SK-N-SH treated with all-trans-retinoic acid at 6 μM for 48 hours (cell line): ENCODE measurements around the gene F7.

Experiments
- ARNTL ChIP-seq: fragments of 450-650 bp; formaldehyde crosslinking; IDR thresholded peaks from 2 replicates; pipeline ENCODE4 v1.5.0; 2020; ENCODE audit warnings: low read depth, mild to moderate bottlenecking, moderate library complexity, borderline replicate concordance
- BACH2 ChIP-seq: fragments of 250-450 bp; sonication (Bioruptor Pico); IDR thresholded peaks from 2 replicates; pipeline ENCODE4 v1.9.0; 2021; ENCODE audit warnings: mild to moderate bottlenecking, borderline replicate concordance
- GLIS3 ChIP-seq: fragments of 250-450 bp; sonication (Bioruptor Pico); IDR thresholded peaks from 2 replicates; pipeline ENCODE4 v1.5.0; 2020; ENCODE audit warnings: mild to moderate bottlenecking, moderate library complexity
- ISL1 ChIP-seq: fragments of 250-450 bp; sonication (Bioruptor Pico); IDR thresholded peaks from 2 replicates; pipeline ENCODE4 v2.1.2; 2022; ENCODE audit warnings: mild to moderate bottlenecking, moderate library complexity
- RARB ChIP-seq: fragments of 250-450 bp; sonication (Bioruptor Pico); IDR thresholded peaks from 2 replicates; pipeline ENCODE4 v1.8.0; 2021; ENCODE audit warnings: mild to moderate bottlenecking, moderate library complexity
- SNAI2 ChIP-seq: fragments of 250-450 bp; sonication (Bioruptor Pico); IDR thresholded peaks from 2 replicates; pipeline ENCODE4 v1.5.0; 2020; ENCODE audit warnings: mild to moderate bottlenecking, moderate library complexity
- TCF4 ChIP-seq: fragments of 250-450 bp; sonication (Bioruptor Pico); IDR thresholded peaks from 2 replicates; pipeline ENCODE4 v1.8.0; 2021; ENCODE audit warnings: mild to moderate bottlenecking, moderate library complexity, borderline replicate concordance
- ZFP3 ChIP-seq: fragments of 250-450 bp; sonication (Bioruptor Pico); IDR thresholded peaks from 2 replicates; pipeline ENCODE4 v1.5.0; 2020; ENCODE audit warnings: mild to moderate bottlenecking, moderate library complexity
- ZFP30 ChIP-seq: fragments of 450-650 bp; formaldehyde crosslinking; IDR thresholded peaks from 2 replicates; pipeline ENCODE4 v1.5.0; 2022; ENCODE audit warnings: mild to moderate bottlenecking, moderate library complexity
- ZNF565 ChIP-seq: fragments of 450-650 bp; formaldehyde crosslinking; conservative IDR thresholded peaks from 2 replicates; pipeline ENCODE4 v1.5.0; 2020; ENCODE audit warnings: low read depth, mild to moderate bottlenecking, moderate library complexity
- TF ChIP-seq, protein P1 (sequence below): fragments of 250-450 bp; sonication (Bioruptor Pico); IDR thresholded peaks from 2 replicates; pipeline ENCODE4 v1.5.0; 2020; ENCODE audit warnings: mild to moderate bottlenecking, moderate library complexity
- TF ChIP-seq, protein P2 (sequence below): fragments of 250-450 bp; sonication (Bioruptor Pico); IDR thresholded peaks from 2 replicates; pipeline ENCODE4 v1.5.1; 2020; ENCODE audit warnings: low read depth, mild to moderate bottlenecking, moderate library complexity
- TF ChIP-seq, protein P3 (sequence below): fragments of 250-450 bp; sonication (Bioruptor Pico); IDR thresholded peaks from 2 replicates; pipeline ENCODE4 v1.8.0; 2020; ENCODE audit warnings: mild to moderate bottlenecking, moderate library complexity, borderline replicate concordance

GRCh38 chr13:113129480-113129879 lies 23.9 kb downstream of the F7 start:
- TF ChIP-seq GLIS3 (CRISPR knock-in tag) (no peak), ZFP30 (no peak), BACH2 (no peak), ISL1 (CRISPR knock-in tag) (no peak), ZNF565 (CRISPR knock-in tag) (no peak), RARB (no peak), SNAI2 (CRISPR knock-in tag) (no peak), ZFP3 (CRISPR knock-in tag) (no peak), TCF4 (CRISPR knock-in tag) (no peak), ARNTL (CRISPR knock-in tag) (no peak)
- TF ChIP-seq, protein P1, sequence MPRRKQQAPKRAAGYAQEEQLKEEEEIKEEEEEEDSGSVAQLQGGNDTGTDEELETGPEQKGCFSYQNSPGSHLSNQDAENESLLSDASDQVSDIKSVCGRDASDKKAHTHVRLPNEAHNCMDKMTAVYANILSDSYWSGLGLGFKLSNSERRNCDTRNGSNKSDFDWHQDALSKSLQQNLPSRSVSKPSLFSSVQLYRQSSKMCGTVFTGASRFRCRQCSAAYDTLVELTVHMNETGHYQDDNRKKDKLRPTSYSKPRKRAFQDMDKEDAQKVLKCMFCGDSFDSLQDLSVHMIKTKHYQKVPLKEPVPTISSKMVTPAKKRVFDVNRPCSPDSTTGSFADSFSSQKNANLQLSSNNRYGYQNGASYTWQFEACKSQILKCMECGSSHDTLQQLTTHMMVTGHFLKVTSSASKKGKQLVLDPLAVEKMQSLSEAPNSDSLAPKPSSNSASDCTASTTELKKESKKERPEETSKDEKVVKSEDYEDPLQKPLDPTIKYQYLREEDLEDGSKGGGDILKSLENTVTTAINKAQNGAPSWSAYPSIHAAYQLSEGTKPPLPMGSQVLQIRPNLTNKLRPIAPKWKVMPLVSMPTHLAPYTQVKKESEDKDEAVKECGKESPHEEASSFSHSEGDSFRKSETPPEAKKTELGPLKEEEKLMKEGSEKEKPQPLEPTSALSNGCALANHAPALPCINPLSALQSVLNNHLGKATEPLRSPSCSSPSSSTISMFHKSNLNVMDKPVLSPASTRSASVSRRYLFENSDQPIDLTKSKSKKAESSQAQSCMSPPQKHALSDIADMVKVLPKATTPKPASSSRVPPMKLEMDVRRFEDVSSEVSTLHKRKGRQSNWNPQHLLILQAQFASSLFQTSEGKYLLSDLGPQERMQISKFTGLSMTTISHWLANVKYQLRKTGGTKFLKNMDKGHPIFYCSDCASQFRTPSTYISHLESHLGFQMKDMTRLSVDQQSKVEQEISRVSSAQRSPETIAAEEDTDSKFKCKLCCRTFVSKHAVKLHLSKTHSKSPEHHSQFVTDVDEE (CRISPR knock-in tag): no peak
- TF ChIP-seq, protein P2, sequence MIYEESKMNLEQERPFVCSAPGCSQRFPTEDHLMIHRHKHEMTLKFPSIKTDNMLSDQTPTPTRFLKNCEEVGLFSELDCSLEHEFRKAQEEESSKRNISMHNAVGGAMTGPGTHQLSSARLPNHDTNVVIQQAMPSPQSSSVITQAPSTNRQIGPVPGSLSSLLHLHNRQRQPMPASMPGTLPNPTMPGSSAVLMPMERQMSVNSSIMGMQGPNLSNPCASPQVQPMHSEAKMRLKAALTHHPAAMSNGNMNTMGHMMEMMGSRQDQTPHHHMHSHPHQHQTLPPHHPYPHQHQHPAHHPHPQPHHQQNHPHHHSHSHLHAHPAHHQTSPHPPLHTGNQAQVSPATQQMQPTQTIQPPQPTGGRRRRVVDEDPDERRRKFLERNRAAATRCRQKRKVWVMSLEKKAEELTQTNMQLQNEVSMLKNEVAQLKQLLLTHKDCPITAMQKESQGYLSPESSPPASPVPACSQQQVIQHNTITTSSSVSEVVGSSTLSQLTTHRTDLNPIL (CRISPR knock-in tag): no peak
- TF ChIP-seq, protein P3, sequence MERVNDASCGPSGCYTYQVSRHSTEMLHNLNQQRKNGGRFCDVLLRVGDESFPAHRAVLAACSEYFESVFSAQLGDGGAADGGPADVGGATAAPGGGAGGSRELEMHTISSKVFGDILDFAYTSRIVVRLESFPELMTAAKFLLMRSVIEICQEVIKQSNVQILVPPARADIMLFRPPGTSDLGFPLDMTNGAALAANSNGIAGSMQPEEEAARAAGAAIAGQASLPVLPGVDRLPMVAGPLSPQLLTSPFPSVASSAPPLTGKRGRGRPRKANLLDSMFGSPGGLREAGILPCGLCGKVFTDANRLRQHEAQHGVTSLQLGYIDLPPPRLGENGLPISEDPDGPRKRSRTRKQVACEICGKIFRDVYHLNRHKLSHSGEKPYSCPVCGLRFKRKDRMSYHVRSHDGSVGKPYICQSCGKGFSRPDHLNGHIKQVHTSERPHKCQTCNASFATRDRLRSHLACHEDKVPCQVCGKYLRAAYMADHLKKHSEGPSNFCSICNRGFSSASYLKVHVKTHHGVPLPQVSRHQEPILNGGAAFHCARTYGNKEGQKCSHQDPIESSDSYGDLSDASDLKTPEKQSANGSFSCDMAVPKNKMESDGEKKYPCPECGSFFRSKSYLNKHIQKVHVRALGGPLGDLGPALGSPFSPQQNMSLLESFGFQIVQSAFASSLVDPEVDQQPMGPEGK (CRISPR knock-in tag): no peak
